Vagina (tissue), 2 donors: Measurements from ENCODE around the gene GPR55.

Experiments used
- CTCF ChIP-seq, 3 experiments: fragments of 450-650 bp in 2 of 3; fragments of 200-600 bp in 1 of 3; sonication (generic) in 1 of 3; IDR thresholded peaks; one replicate each; pipeline ENCODE4 v1.5.1; 2017 to 2019; ENCODE audit warnings: antibody characterized with exemption in 3 of 3, mild to moderate bottlenecking in 2 of 3, moderate library complexity in 2 of 3
- POLR2A ChIP-seq, 2 donors: fragments of 450-650 bp; IDR thresholded peaks; one replicate each; pipeline ENCODE4 v1.6.1; 2017; ENCODE audit warnings: antibody characterized with exemption in 2 of 2, mild to moderate bottlenecking in 2 of 2, moderate library complexity in 2 of 2

- TF ChIP-seq CTCF (IDR thresholded peaks at IDR 0.05) (no peak), POLR2A (IDR thresholded peaks at IDR 0.05) (no peak)
These were observed 42.1 kb upstream of the GPR55 start for GRCh38 chr2:230967113-230967512.
